ENCODE data around the gene AK8.
"Not testable (repeated sequence)": the region's sequence is repeated elsewhere in the genome, so short reads cannot be mapped to it uniquely, and the experiment has no call there.

The AK8 gene

GRCh38 chr9:132725306-132725705 is 152.8 kb downstream of the AK8 start:
- Histone ChIP-seq H3K4me1 (ENCODE audit: control insufficient read depth, insufficient read depth, low read length) (no peaks in the 10 kb centered on the region), H3K27me3 (ENCODE audit: control insufficient read depth, insufficient read depth, low read length) (peaks cover 57% of the 10 kb centered on the region), H3K36me3 (ENCODE audit: insufficient read depth, low read length) (no peaks in the 10 kb centered on the region), H3K4me3 (ENCODE audit: low read length) (no peak overlapping the region), H3K9ac (ENCODE audit: low read depth, low read length) (no peak overlapping the region), H3K4me2 (ENCODE audit: low read length) (no peak overlapping the region), H3K9me3 (replicated peaks; ENCODE audit: low read length) (no peaks in the 10 kb centered on the region)

GRCh38 chr9:132723809-132724208 is 154.3 kb downstream of the AK8 start:
- no peaks in the 10 kb centered on the region for H3K36me3 ChIP-seq (ENCODE audit: insufficient read depth, low read length)
- no peaks in the 10 kb centered on the region for H3K4me1 ChIP-seq (ENCODE audit: control insufficient read depth, insufficient read depth, low read length)
- peaks cover 46% of the 10 kb centered on the region for H3K27me3 ChIP-seq (ENCODE audit: control insufficient read depth, insufficient read depth, low read length)
- H3K9ac ChIP-seq (ENCODE audit: low read depth, low read length) = no peak overlapping the region
- H3K4me2 ChIP-seq (ENCODE audit: low read length) = no peak overlapping the region
- no peaks in the 10 kb centered on the region for H3K9me3 ChIP-seq (replicated peaks; ENCODE audit: low read length)
- no peak overlapping the region for H3K4me3 ChIP-seq (ENCODE audit: low read length)

DNA sequence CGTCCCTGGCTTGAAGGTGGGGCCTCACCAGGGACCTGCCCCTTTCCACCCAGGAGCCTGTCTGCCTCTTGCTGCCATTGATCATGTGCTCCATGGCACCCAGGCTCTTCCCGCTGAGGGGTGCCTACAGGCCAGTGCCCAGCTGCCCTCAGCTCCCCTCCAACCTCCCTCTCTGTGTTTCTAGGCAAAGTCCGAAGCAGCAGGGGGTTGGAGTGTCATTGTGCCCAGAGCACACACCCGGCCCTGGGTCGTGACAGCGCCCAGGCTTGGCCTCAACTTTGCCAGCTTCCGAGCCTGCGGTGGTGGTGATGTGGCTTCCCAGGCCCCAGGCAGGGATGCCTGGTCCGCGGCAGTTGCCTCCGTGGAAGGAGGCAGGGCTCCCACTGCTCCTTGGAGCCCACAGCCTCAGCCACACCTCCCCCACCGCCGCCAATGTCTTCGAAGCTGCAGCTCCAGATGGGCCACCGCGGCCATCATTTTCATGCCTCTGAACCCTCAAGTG is 155.5 kb downstream of the AK8 start:
- Histone ChIP-seq H3K4me1 (ENCODE audit: control insufficient read depth, insufficient read depth, low read length) (no peaks in the 10 kb centered on the region), H3K9ac (ENCODE audit: low read depth, low read length) (no peak overlapping the region), H3K36me3 (ENCODE audit: insufficient read depth, low read length) (no peaks in the 10 kb centered on the region), H3K9me3 (replicated peaks; ENCODE audit: low read length) (no peaks in the 10 kb centered on the region), H3K4me2 (ENCODE audit: low read length) (no peak overlapping the region), H3K27me3 (ENCODE audit: control insufficient read depth, insufficient read depth, low read length) (peaks cover 50% of the 10 kb centered on the region), H3K4me3 (ENCODE audit: low read length) (no peak overlapping the region)

DNA sequence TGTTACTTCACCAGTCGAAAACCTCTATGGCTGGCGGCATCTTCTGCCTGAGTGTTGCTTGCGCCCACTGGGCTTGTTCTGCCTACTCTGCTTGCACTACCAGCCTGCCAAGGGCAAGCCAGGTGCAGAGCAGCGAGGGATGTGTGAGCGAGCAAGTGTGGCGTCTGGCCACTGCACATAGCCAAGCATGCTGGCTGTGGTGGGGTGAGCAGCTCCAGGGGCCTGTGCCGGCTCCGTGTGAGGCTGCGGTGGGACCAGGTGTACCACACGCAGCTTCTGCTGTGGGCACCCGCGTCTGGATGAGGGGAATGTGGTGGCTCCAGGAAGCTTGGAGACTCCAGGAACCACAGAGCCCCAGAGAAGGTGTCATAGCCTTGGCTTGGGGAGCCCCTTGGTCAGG is 156.4 kb downstream of the AK8 start:
- no peaks in the 10 kb centered on the region for H3K9me3 ChIP-seq (replicated peaks; ENCODE audit: low read length)
- no peak overlapping the region for H3K4me3 ChIP-seq (ENCODE audit: low read length)
- H3K27me3 ChIP-seq (ENCODE audit: control insufficient read depth, insufficient read depth, low read length) = peaks cover 47% of the 10 kb centered on the region
- no peak overlapping the region for H3K9ac ChIP-seq (ENCODE audit: low read depth, low read length)
- H3K4me2 ChIP-seq (ENCODE audit: low read length) = no peak overlapping the region
- no peaks in the 10 kb centered on the region for H3K36me3 ChIP-seq (ENCODE audit: insufficient read depth, low read length)
- H3K4me1 ChIP-seq (ENCODE audit: control insufficient read depth, insufficient read depth, low read length) = no peaks in the 10 kb centered on the region

- H3K36me3 ChIP-seq (ENCODE audit: insufficient read depth, low read length); H3K4me1 ChIP-seq (ENCODE audit: control insufficient read depth, insufficient read depth, low read length); H3K9ac ChIP-seq (ENCODE audit: low read depth, low read length); H3K4me2 ChIP-seq (ENCODE audit: low read length); H3K9me3 ChIP-seq (replicated peaks; ENCODE audit: low read length); H3K4me3 ChIP-seq (ENCODE audit: low read length): not testable (repeated sequence)
- H3K27me3 ChIP-seq (ENCODE audit: control insufficient read depth, insufficient read depth, low read length) = peaks cover 36% of the 10 kb centered on the region
Measured at GRCh38 chr9:132718381-132718928, 159.6 kb downstream of the AK8 start.

DNA sequence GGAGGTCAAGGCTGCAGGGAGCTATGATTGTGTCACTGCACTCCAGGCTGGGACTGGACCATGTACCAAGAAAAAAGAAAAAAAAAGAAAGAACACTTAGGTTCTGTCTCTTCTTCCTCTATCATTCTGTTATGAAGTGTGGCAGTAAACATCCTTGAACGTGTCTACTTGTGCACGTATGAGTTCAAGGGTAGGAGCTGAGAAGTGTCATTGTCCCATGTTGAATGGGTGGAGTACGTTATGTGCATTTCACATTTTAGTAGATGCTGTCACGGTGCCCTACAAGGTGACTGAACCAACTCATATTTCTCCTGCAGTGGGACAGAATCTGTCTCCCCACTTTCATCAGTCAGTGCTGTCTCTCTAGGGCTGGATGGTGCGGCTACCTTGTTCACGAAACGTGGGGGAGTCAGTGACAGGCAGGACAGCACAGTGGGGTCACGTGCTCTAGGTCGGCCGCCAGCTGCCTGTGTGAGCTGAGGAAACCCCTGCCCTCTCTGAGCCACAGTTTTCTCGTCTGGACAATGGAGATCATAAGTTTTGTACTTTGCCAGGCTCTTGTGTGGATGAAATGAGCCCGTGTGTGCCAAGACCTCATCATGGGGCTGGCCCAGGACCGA is 160.6 kb downstream of the AK8 start:
- H3K36me3 ChIP-seq (ENCODE audit: insufficient read depth, low read length) = no peaks in the 10 kb centered on the region
- no peak overlapping the region for H3K9ac ChIP-seq (ENCODE audit: low read depth, low read length)
- H3K9me3 ChIP-seq (replicated peaks; ENCODE audit: low read length) = no peaks in the 10 kb centered on the region
- no peak overlapping the region for H3K4me3 ChIP-seq (ENCODE audit: low read length)
- peaks cover 35% of the 10 kb centered on the region for H3K27me3 ChIP-seq (ENCODE audit: control insufficient read depth, insufficient read depth, low read length)
- no peaks in the 10 kb centered on the region for H3K4me1 ChIP-seq (ENCODE audit: control insufficient read depth, insufficient read depth, low read length)
- no peak overlapping the region for H3K4me2 ChIP-seq (ENCODE audit: low read length)

DNA sequence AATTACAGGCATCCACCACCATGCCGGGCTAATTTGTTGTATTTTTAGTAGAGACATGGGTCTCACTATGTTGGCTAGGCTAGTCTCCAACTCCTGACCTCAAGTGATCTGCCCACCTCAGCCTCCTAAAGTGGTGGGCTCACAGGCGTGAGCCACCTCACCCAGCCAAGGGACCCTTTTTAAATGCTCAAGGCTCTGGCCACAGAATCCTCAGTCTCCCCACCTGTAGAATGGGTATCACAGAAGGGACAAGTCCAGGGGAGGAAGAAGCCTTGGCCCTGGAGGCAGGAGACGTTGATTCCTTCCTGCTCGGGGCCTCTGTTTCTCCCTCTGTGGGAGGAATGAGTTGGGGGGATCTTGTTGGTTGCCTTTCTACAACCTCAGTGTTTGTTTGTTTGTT is 162.1 kb downstream of the AK8 start:
- H3K9me3 ChIP-seq (replicated peaks; ENCODE audit: low read length) = no peaks in the 10 kb centered on the region
- no peaks in the 10 kb centered on the region for H3K4me1 ChIP-seq (ENCODE audit: control insufficient read depth, insufficient read depth, low read length)
- no peak overlapping the region for H3K4me3 ChIP-seq (ENCODE audit: low read length)
- H3K27me3 ChIP-seq (ENCODE audit: control insufficient read depth, insufficient read depth, low read length) = peaks cover 26% of the 10 kb centered on the region
- H3K9ac ChIP-seq (ENCODE audit: low read depth, low read length) = no peak overlapping the region
- no peak overlapping the region for H3K4me2 ChIP-seq (ENCODE audit: low read length)
- no peaks in the 10 kb centered on the region for H3K36me3 ChIP-seq (ENCODE audit: insufficient read depth, low read length)

GRCh38 chr9:132712753-132713152 is 165.3 kb downstream of the AK8 start:
- Histone ChIP-seq H3K9ac (ENCODE audit: low read depth, low read length) (no peak overlapping the region), H3K27me3 (ENCODE audit: control insufficient read depth, insufficient read depth, low read length) (peaks cover 26% of the 10 kb centered on the region), H3K4me2 (ENCODE audit: low read length) (no peak overlapping the region), H3K4me3 (ENCODE audit: low read length) (no peak overlapping the region), H3K4me1 (ENCODE audit: control insufficient read depth, insufficient read depth, low read length) (no peaks in the 10 kb centered on the region), H3K9me3 (replicated peaks; ENCODE audit: low read length) (no peaks in the 10 kb centered on the region), H3K36me3 (ENCODE audit: insufficient read depth, low read length) (no peaks in the 10 kb centered on the region)

GRCh38 chr9:132711846-132712245 is 166.2 kb downstream of the AK8 start:
- no peak overlapping the region for H3K4me3 ChIP-seq (ENCODE audit: low read length)
- peaks cover 17% of the 10 kb centered on the region for H3K27me3 ChIP-seq (ENCODE audit: control insufficient read depth, insufficient read depth, low read length)
- H3K4me1 ChIP-seq (ENCODE audit: control insufficient read depth, insufficient read depth, low read length) = no peaks in the 10 kb centered on the region
- H3K4me2 ChIP-seq (ENCODE audit: low read length) = no peak overlapping the region
- H3K9ac ChIP-seq (ENCODE audit: low read depth, low read length) = no peak overlapping the region
- H3K36me3 ChIP-seq (ENCODE audit: insufficient read depth, low read length) = no peaks in the 10 kb centered on the region
- H3K9me3 ChIP-seq (replicated peaks; ENCODE audit: low read length) = no peaks in the 10 kb centered on the region

- H3K36me3 ChIP-seq (ENCODE audit: insufficient read depth, low read length); H3K4me1 ChIP-seq (ENCODE audit: control insufficient read depth, insufficient read depth, low read length); H3K4me3 ChIP-seq (ENCODE audit: low read length); H3K9ac ChIP-seq (ENCODE audit: low read depth, low read length); H3K4me2 ChIP-seq (ENCODE audit: low read length); H3K9me3 ChIP-seq (replicated peaks; ENCODE audit: low read length): not testable (repeated sequence)
- peaks cover 20% of the 10 kb centered on the region for H3K27me3 ChIP-seq (ENCODE audit: control insufficient read depth, insufficient read depth, low read length)
Measured at GRCh38 chr9:132711152-132711551, 166.9 kb downstream of the AK8 start.

DNA sequence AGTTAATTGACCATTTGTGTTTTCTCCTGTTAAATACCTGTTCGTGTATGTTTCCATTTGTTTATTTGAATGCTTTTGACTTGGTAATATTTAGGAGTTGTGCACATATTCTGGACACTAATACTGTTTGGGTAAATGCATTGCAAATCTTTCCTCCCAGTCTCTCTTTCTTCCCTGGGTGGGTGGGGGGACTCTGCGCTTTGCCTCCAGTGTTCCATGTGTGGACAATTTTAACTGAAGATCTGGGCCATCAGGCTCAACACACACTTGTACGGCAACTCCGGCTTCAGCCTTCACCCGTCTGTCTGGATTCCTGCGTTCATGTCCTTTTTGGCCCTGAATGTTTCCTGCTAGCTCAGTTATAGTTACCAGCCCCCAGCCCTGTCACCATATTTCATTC is 167.8 kb downstream of the AK8 start:
- Histone ChIP-seq H3K4me1 (ENCODE audit: control insufficient read depth, insufficient read depth, low read length) (no peaks in the 10 kb centered on the region), H3K27me3 (ENCODE audit: control insufficient read depth, insufficient read depth, low read length) (peaks cover 24% of the 10 kb centered on the region), H3K9ac (ENCODE audit: low read depth, low read length) (no peak overlapping the region), H3K36me3 (ENCODE audit: insufficient read depth, low read length) (no peaks in the 10 kb centered on the region), H3K4me3 (ENCODE audit: low read length) (no peak overlapping the region), H3K4me2 (ENCODE audit: low read length) (no peak overlapping the region), H3K9me3 (replicated peaks; ENCODE audit: low read length) (no peaks in the 10 kb centered on the region)

- no peaks in the 10 kb centered on the region for H3K4me1 ChIP-seq (ENCODE audit: control insufficient read depth, insufficient read depth, low read length)
- no peak overlapping the region for H3K4me2 ChIP-seq (ENCODE audit: low read length)
- no peaks in the 10 kb centered on the region for H3K36me3 ChIP-seq (ENCODE audit: insufficient read depth, low read length)
- H3K9ac ChIP-seq (ENCODE audit: low read depth, low read length) = no peak overlapping the region
- H3K4me3 ChIP-seq (ENCODE audit: low read length) = no peak overlapping the region
- no peaks in the 10 kb centered on the region for H3K9me3 ChIP-seq (replicated peaks; ENCODE audit: low read length)
- H3K27me3 ChIP-seq (ENCODE audit: control insufficient read depth, insufficient read depth, low read length) = peaks cover 24% of the 10 kb centered on the region
Measured at GRCh38 chr9:132708769-132709430, 169.2 kb downstream of the AK8 start.
